AG09309 (cell line): ENCODE data around the gene MARK2.

Experiments used
- DNase-seq: peaks from one replicate; pipeline ENCODE4 v3.0.0-alpha.2; 2010; ENCODE audit warnings: low read depth
- H3K4me3 ChIP-seq: 2 replicates; pipeline ENCODE4 v1.5.1; 2011; ENCODE audit warnings: mild to moderate bottlenecking, low read depth, low read length, moderate library complexity; ENCODE audit not compliant: control insufficient read depth
- CTCF ChIP-seq: IDR thresholded peaks from 2 replicates; pipeline ENCODE4 v1.5.1; 2011; ENCODE audit warnings: mild to moderate bottlenecking, low read depth, low read length, inconsistent platforms; ENCODE audit not compliant: insufficient read depth, control insufficient read depth; ENCODE audit errors: missing control alignments

MARK2 gene

GRCh38 chr11:63870351-63871140, 31.6 kb downstream of the MARK2 start:
- TF ChIP-seq CTCF = no peak
- H3K4me3 ChIP-seq = no peak overlapping the region
- no peak for DNase-seq

- TF ChIP-seq CTCF = peak; percentile 42
- DNase-seq = peak; percentile 86
- no peak overlapping the region for H3K4me3 ChIP-seq
Measured at GRCh38 chr11:63871962-63872799, 33.3 kb downstream of the MARK2 start.

- DNase-seq = no peak
- H3K4me3 ChIP-seq = no peak overlapping the region
- no peak for TF ChIP-seq CTCF
Measured at GRCh38 chr11:63872800-63873197, 33.9 kb downstream of the MARK2 start.

GRCh38 chr11:63873311-63873710, 34.4 kb downstream of the MARK2 start:
- TF ChIP-seq CTCF = no peak
- no peak for DNase-seq
- no peak overlapping the region for H3K4me3 ChIP-seq

GRCh38 chr11:63874511-63874910, 35.6 kb downstream of the MARK2 start:
- no peak for TF ChIP-seq CTCF
- no peak for DNase-seq
- H3K4me3 ChIP-seq = no peak overlapping the region

- TF ChIP-seq CTCF = no peak
- H3K4me3 ChIP-seq = no peak overlapping the region
- no peak for DNase-seq
Measured at GRCh38 chr11:63875506-63876065, 36.7 kb downstream of the MARK2 start.
